ENCODE results near the gene TECR.

The TECR gene

DNA sequence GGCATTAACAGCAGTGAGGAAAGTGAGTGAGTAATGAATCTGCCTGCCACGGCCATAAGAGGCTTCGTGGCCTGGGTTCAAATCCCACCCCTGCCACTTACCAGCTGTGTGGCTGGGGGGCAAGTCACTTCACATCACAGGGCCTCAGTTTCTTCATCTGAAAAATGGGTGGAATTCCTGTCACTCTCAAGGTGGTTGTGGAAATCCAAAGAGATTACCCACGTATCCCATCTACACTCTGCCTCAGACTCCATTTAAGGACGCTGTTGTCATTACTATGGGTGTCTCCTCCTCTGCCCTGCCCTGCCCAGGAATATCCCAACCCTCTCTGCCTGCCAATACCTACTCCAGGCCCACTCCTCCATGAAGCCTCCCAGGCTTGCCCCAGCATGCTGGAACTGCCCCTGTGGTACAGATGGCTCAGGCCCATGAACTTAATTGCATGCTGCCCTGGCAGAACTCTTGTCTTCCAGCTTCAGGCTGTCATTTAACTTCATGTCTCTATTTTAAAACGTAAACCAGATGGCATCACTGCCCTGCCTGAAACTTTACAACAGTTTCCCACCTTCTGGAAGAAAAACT is 36.5 kb upstream of the TECR start:
- no peak for DNase-seq (ENCODE audit: low read depth)
- TF ChIP-seq POLR2A (IDR thresholded peaks at IDR 0.05; ENCODE audit: extremely low read depth, insufficient read length) (no peak), CTCF (IDR thresholded peaks at IDR 0.05; ENCODE audit: low read depth, low read length) (no peak), MYC (IDR thresholded peaks at IDR 0.05; ENCODE audit: low read depth, low read length) (no peak)
- TF ChIP-seq, protein P1, sequence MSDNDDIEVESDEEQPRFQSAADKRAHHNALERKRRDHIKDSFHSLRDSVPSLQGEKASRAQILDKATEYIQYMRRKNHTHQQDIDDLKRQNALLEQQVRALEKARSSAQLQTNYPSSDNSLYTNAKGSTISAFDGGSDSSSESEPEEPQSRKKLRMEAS (IDR thresholded peaks at IDR 0.05; ENCODE audit: low read depth, low read length), result no peak
- no peak overlapping the region for H3K4me3 ChIP-seq (ENCODE audit: low read depth, low read length)

DNA sequence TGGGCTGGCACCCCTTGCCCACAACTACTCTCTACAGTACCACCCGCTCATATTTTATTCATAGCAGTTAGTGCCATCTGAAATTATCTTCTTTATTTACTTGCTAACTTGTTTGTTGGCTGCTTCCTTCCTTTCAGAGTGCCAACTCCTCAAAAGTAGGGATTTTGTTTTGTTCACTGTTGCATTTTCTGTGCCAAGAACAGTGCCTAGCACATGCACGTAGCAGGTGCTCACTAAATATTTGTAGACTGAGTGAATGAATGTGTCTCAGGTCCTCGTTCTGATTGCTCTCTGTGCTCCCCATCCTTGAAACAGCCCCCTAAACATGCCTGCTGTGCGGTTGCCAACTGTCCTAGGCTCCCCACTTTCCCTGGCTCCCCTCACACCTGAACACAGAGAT is 35.0 kb upstream of the TECR start:
- DNase-seq (ENCODE audit: low read depth), result no peak
- TF ChIP-seq POLR2A (IDR thresholded peaks at IDR 0.05; ENCODE audit: extremely low read depth, insufficient read length), result no peak
- TF ChIP-seq CTCF (IDR thresholded peaks at IDR 0.05; ENCODE audit: low read depth, low read length), result no peak
- TF ChIP-seq, protein P1 (IDR thresholded peaks at IDR 0.05; ENCODE audit: low read depth, low read length), result no peak
- TF ChIP-seq MYC (IDR thresholded peaks at IDR 0.05; ENCODE audit: low read depth, low read length), result no peak
- no peak overlapping the region for H3K4me3 ChIP-seq (ENCODE audit: low read depth, low read length)

GRCh38 chr19:14494910-14495671 is 34.3 kb upstream of the TECR start:
- no peak for DNase-seq (ENCODE audit: low read depth)
- H3K4me3 ChIP-seq (ENCODE audit: low read depth, low read length), result no peak overlapping the region
- TF ChIP-seq, protein P1 (IDR thresholded peaks at IDR 0.05; ENCODE audit: low read depth, low read length), result no peak
- no peak for TF ChIP-seq CTCF (IDR thresholded peaks at IDR 0.05; ENCODE audit: low read depth, low read length)
- TF ChIP-seq MYC (IDR thresholded peaks at IDR 0.05; ENCODE audit: low read depth, low read length), result no peak
- TF ChIP-seq POLR2A (IDR thresholded peaks at IDR 0.05; ENCODE audit: extremely low read depth, insufficient read length), result no peak

DNA sequence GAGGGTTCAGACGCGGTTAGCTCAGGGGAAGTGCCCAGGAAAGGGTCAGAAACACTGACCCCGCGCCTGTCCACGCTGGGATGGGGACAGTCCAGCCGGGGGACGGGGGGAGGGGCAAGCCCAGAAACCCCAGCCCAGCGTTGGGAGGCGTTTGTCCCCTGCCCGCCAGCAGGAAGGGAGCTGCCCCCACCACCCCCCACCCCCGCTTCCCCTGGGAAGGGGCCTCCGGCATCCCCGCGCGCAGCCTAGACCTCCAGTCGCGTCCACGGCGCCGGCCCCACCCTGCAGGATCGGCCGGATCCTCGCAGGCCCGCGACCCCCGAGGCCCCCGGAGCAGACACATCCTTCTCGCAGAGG is 33.7 kb upstream of the TECR start:
- H3K4me3 ChIP-seq (ENCODE audit: low read depth, low read length), result no peak overlapping the region
- DNase-seq (ENCODE audit: low read depth), result no peak
- TF ChIP-seq CTCF (IDR thresholded peaks at IDR 0.05; ENCODE audit: low read depth, low read length) (no peak), POLR2A (IDR thresholded peaks at IDR 0.05; ENCODE audit: extremely low read depth, insufficient read length) (no peak), MYC (IDR thresholded peaks at IDR 0.05; ENCODE audit: low read depth, low read length) (no peak)
- TF ChIP-seq, protein P1 (IDR thresholded peaks at IDR 0.05; ENCODE audit: low read depth, low read length), result no peak

DNA sequence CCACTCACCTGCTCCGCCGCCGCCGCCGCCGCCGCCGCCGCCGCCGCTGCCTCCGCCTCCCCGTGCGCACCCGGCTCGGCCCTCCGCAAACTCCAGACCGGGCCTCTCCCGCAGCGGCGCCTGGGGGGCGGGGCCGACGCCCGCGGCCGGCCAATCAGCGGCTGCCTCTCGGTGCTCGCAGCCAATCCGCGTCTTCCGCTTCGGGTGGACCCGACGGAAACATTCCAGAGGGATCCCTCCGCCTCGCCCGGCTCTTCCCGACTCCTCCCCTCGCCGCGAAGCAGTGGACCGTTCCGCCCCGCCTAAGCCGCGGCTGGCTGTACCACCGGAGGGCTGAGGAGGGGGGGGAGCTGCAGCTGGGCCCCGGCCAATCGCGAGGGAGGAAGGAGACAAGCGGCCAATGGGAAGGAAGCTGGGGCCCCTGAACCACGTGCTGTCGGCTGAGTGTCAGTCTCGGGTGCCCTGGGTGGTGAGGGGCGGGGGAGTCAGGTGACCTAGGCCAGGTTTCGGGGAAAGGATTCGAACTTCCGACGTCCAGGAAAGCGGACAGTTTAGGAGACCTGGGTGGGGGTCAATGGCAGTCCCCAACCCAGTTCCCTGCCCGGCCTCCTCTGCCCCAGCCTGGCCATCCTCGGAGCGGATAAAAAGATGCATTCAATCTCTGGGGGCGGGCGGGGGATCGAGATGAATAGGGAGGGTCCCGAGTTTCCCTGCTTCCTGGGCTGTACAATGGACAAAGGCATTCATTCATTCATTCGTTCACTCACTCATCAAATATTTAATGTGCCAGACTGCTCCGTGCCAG is 33.2 kb upstream of the TECR start, which contains the start of gene GIPC1:
Gene GIPC1, minus strand, starts transcription at position 99 of the 805 bp plus-strand sequence. CDS start 13,151 bp downstream, outside the sequence.
- DNase-seq (ENCODE audit: low read depth), result peak; percentile 88
- H3K4me3 ChIP-seq (ENCODE audit: low read depth, low read length), result peak within 1 kb of the TSS; percentile 34
- TF ChIP-seq, protein P1 (IDR thresholded peaks at IDR 0.05; ENCODE audit: low read depth, low read length), result peak; percentile 97
- TF ChIP-seq POLR2A (IDR thresholded peaks at IDR 0.05; ENCODE audit: extremely low read depth, insufficient read length) (no peak), MYC (IDR thresholded peaks at IDR 0.05; ENCODE audit: low read depth, low read length) (peak; percentile 56)
